HEK293 (cell line): ENCODE results near the gene TRIP10.

ENCODE experiments used
- CTCF ChIA-PET: fragments of 350-600 bp; formaldehyde crosslinking; extraction: SDS; loops from one replicate; lab custom pipeline; 2021; ENCODE audit warnings: antibody characterized with exemption; lab: Yijun Ruan, JAX
- POLR2A ChIA-PET: fragments of 300-600 bp; formaldehyde crosslinking; extraction: SDS; loops from one replicate; lab custom pipeline; 2020; ENCODE audit warnings: antibody characterized with exemption, inconsistent platforms; lab: Yijun Ruan, JAX
- H3K27ac ChIP-seq: fragments of 200-500 bp; sonication (Bioruptor generic); 2 replicates; pipeline ENCODE4 v1.5.1; 2014; ENCODE audit warnings: low read depth, low read length, control low read depth, inconsistent platforms; ENCODE audit errors: extremely low read depth
- H3K36me3 ChIP-seq, 2 experiments: fragments of 200-500 bp in 1 of 2; sonication (Bioruptor generic) in 1 of 2; 1 replicate in 1 of 2; 2 replicates in 1 of 2; pipeline ENCODE4 v1.5.1; 2014 to 2017; ENCODE audit warnings: inconsistent platforms in 2 of 2, low read length in 2 of 2; ENCODE audit not compliant: control insufficient read depth in 2 of 2, insufficient read depth in 1 of 2
- H3K4me1 ChIP-seq: fragments of 200-500 bp; sonication (Bioruptor generic); 2 replicates; pipeline ENCODE4 v1.5.1; 2014; ENCODE audit warnings: mild to moderate bottlenecking, low read length, inconsistent platforms; ENCODE audit not compliant: control insufficient read depth, insufficient read depth
- H3K4me3 ChIP-seq: 2 replicates; pipeline ENCODE4 v1.5.1; 2011; ENCODE audit warnings: low read depth, mild to moderate bottlenecking, control low read depth, low read length, moderate library complexity
- H3K9me3 ChIP-seq: fragments of 200-500 bp; sonication (Bioruptor generic); 2 replicates; pipeline ENCODE4 v1.5.1; 2014; ENCODE audit warnings: low read depth, low read length, inconsistent platforms; ENCODE audit not compliant: control insufficient read depth, insufficient read depth
- CTCF ChIP-seq: fragments of 450-650 bp; formaldehyde crosslinking; IDR thresholded peaks from 2 replicates; pipeline ENCODE4 v1.5.1; 2016; ENCODE audit warnings: missing biosample characterization, missing genetic modification characterization
- ELK4 ChIP-seq: IDR thresholded peaks from 2 replicates; pipeline ENCODE4 v1.6.1; 2011; ENCODE audit warnings: mild to moderate bottlenecking, low read depth, low read length, borderline replicate concordance
- KLF10 ChIP-seq: fragments of 450-650 bp; IDR thresholded peaks from 2 replicates; pipeline ENCODE4 v1.5.1; 2018; ENCODE audit warnings: missing biosample characterization, mild to moderate bottlenecking, missing genetic modification characterization
- KLF16 ChIP-seq: fragments of 450-650 bp; formaldehyde crosslinking; IDR thresholded peaks from 2 replicates; pipeline ENCODE4 v1.5.1; 2017; ENCODE audit warnings: missing biosample characterization, missing genetic modification characterization
- OSR2 ChIP-seq: fragments of 450-650 bp; formaldehyde crosslinking; IDR thresholded peaks from 2 replicates; pipeline ENCODE4 v1.5.1; 2016; ENCODE audit warnings: missing biosample characterization, missing genetic modification characterization
- WT1 ChIP-seq: fragments of 450-650 bp; formaldehyde crosslinking; IDR thresholded peaks from 2 replicates; pipeline ENCODE4 v1.5.1; 2016; ENCODE audit warnings: missing biosample characterization, missing genetic modification characterization
- ZBTB8A ChIP-seq: fragments of 450-650 bp; formaldehyde crosslinking; IDR thresholded peaks from 2 replicates; pipeline ENCODE4 v1.5.1; 2016; ENCODE audit warnings: missing biosample characterization, missing genetic modification characterization
- ZNF133 ChIP-seq: fragments of 450-650 bp; formaldehyde crosslinking; IDR thresholded peaks from 2 replicates; pipeline ENCODE4 v1.5.1; 2016; ENCODE audit warnings: missing biosample characterization, missing genetic modification characterization
- ZNF157 ChIP-seq: fragments of 450-650 bp; formaldehyde crosslinking; IDR thresholded peaks from 2 replicates; pipeline ENCODE4 v1.5.1; 2016; ENCODE audit warnings: missing biosample characterization, missing genetic modification characterization
- ZNF18 ChIP-seq: fragments of 450-650 bp; formaldehyde crosslinking; IDR thresholded peaks from 2 replicates; pipeline ENCODE4 v1.5.1; 2016; ENCODE audit warnings: missing biosample characterization, missing genetic modification characterization
- ZNF274 ChIP-seq, 2 experiments: fragments of 200-500 bp in 1 of 2; fragments of 450-650 bp in 1 of 2; sonication (Bioruptor generic) in 1 of 2; formaldehyde crosslinking in 1 of 2; IDR thresholded peaks; 2 replicates each; pipeline versions ENCODE4 v1.5.1 to v1.6.1; 2014 to 2016; ENCODE audit warnings: borderline replicate concordance in 1 of 2, inconsistent platforms in 1 of 2, low read length in 1 of 2, missing biosample characterization in 1 of 2, missing genetic modification characterization in 1 of 2
- ZNF391 ChIP-seq: fragments of 450-650 bp; formaldehyde crosslinking; IDR thresholded peaks from 2 replicates; pipeline ENCODE4 v1.5.1; 2016; ENCODE audit warnings: low read depth, missing biosample characterization, missing genetic modification characterization, borderline replicate concordance
- ZNF488 ChIP-seq: fragments of 450-650 bp; formaldehyde crosslinking; IDR thresholded peaks from 2 replicates; pipeline ENCODE4 v1.5.1; 2016; ENCODE audit warnings: missing biosample characterization, missing genetic modification characterization
- ZNF513 ChIP-seq: fragments of 450-650 bp; IDR thresholded peaks from 2 replicates; pipeline ENCODE4 v1.5.1; 2018; ENCODE audit warnings: missing biosample characterization, missing genetic modification characterization
- ZNF544 ChIP-seq: fragments of 450-650 bp; formaldehyde crosslinking; IDR thresholded peaks from 2 replicates; pipeline ENCODE4 v1.5.0; 2017; ENCODE audit warnings: missing biosample characterization, missing genetic modification characterization
- ZNF548 ChIP-seq: fragments of 450-650 bp; formaldehyde crosslinking; IDR thresholded peaks from 2 replicates; pipeline ENCODE4 v1.5.1; 2016; ENCODE audit warnings: missing biosample characterization, missing genetic modification characterization
- ZNF571 ChIP-seq: fragments of 450-650 bp; formaldehyde crosslinking; IDR thresholded peaks from 2 replicates; pipeline ENCODE4 v1.5.0; 2017; ENCODE audit warnings: missing biosample characterization, missing genetic modification characterization
- ZNF621 ChIP-seq: fragments of 450-650 bp; formaldehyde crosslinking; IDR thresholded peaks from 2 replicates; pipeline ENCODE4 v1.5.1; 2017; ENCODE audit warnings: missing biosample characterization, missing genetic modification characterization
- ZNF623 ChIP-seq: fragments of 450-650 bp; formaldehyde crosslinking; IDR thresholded peaks from 2 replicates; pipeline ENCODE4 v1.5.1; 2016; ENCODE audit warnings: missing biosample characterization, missing genetic modification characterization
- ZNF626 ChIP-seq: fragments of 450-650 bp; sonication (Bioruptor Pico); formaldehyde crosslinking; IDR thresholded peaks from 2 replicates; pipeline ENCODE4 v1.5.1; 2018; ENCODE audit warnings: missing biosample characterization, missing genetic modification characterization, inconsistent platforms
- ZNF664 ChIP-seq: fragments of 450-650 bp; formaldehyde crosslinking; IDR thresholded peaks from 2 replicates; pipeline ENCODE4 v1.5.1; 2016; ENCODE audit warnings: missing biosample characterization, missing genetic modification characterization
- ZNF704 ChIP-seq: fragments of 450-650 bp; formaldehyde crosslinking; IDR thresholded peaks from 2 replicates; pipeline ENCODE4 v1.5.1; 2016; ENCODE audit warnings: missing biosample characterization, missing genetic modification characterization
- ZNF776 ChIP-seq: fragments of 450-650 bp; formaldehyde crosslinking; IDR thresholded peaks from 2 replicates; pipeline ENCODE4 v1.5.0; 2017; ENCODE audit warnings: missing biosample characterization, missing genetic modification characterization, borderline replicate concordance
- ZSCAN16 ChIP-seq: fragments of 450-650 bp; formaldehyde crosslinking; IDR thresholded peaks from 2 replicates; pipeline ENCODE4 v1.5.1; 2016; ENCODE audit warnings: missing biosample characterization, missing genetic modification characterization
- ZSCAN4 ChIP-seq: fragments of 450-650 bp; formaldehyde crosslinking; IDR thresholded peaks from 2 replicates; pipeline ENCODE4 v1.5.1; 2017; ENCODE audit warnings: missing biosample characterization, missing genetic modification characterization

The TRIP10 gene

GRCh38 chr19:6700586-6701316 is 38.7 kb upstream of the TRIP10 start:
- POLR2A ChIA-PET = no interaction called here
- CTCF ChIA-PET = no interaction called here
- Histone ChIP-seq H3K4me1 (no peaks in the 10 kb centered on the region), H3K4me3 (no peak overlapping the region), H3K36me3 (no peaks in the 10 kb centered on the region), H3K9me3 (no peaks in the 10 kb centered on the region), H3K27ac (no peak overlapping the region)
- no peak for TF ChIP-seq ZSCAN4 (tag by site-specific recombination)
- no peak for TF ChIP-seq ZBTB8A (tag by site-specific recombination)
- TF ChIP-seq ZNF18 = no peak
- TF ChIP-seq ELK4 = no peak
- TF ChIP-seq ZNF776 (tag by site-specific recombination) = no peak
- no peak for TF ChIP-seq ZNF274 (IDR thresholded peaks at IDR 0.05; ENCODE audit: low read length)
- no peak for TF ChIP-seq ZNF274 (tag by site-specific recombination; IDR thresholded peaks at IDR 0.05; ENCODE audit: borderline replicate concordance)
- TF ChIP-seq OSR2 = no peak
- TF ChIP-seq ZNF391 (tag by site-specific recombination) = no peak
- no peak for TF ChIP-seq ZNF133
- no peak for TF ChIP-seq KLF10 (tag by site-specific recombination)
- TF ChIP-seq ZNF571 (tag by site-specific recombination) = no peak
- no peak for TF ChIP-seq ZNF664
- no peak for TF ChIP-seq ZNF157 (tag by site-specific recombination)
- TF ChIP-seq ZNF548 = no peak
- TF ChIP-seq ZNF623 = no peak
- no peak for TF ChIP-seq KLF16 (tag by site-specific recombination)
- TF ChIP-seq ZSCAN16 (tag by site-specific recombination) = no peak
- no peak for TF ChIP-seq ZNF544 (tag by site-specific recombination)
- no peak for TF ChIP-seq WT1 (tag by site-specific recombination)
- no peak for TF ChIP-seq ZNF621 (tag by site-specific recombination)

- H3K27ac ChIP-seq = no peak overlapping the region
- H3K4me1 ChIP-seq = no peaks in the 10 kb centered on the region
- POLR2A ChIA-PET = no interaction called here
- CTCF ChIA-PET = no interaction called here
- no peaks in the 10 kb centered on the region for H3K9me3 ChIP-seq
- no peak overlapping the region for H3K4me3 ChIP-seq
- no peaks in the 10 kb centered on the region for H3K36me3 ChIP-seq
- TF ChIP-seq ZBTB8A (tag by site-specific recombination) = no peak
- no peak for TF ChIP-seq ZNF488 (tag by site-specific recombination)
- no peak for TF ChIP-seq WT1 (tag by site-specific recombination)
- no peak for TF ChIP-seq ZNF704
- no peak for TF ChIP-seq ZNF513 (tag by site-specific recombination)
- TF ChIP-seq ZNF626 (tag by site-specific recombination) = no peak
- TF ChIP-seq CTCF = no peak
These were observed 33.4 kb upstream of the TRIP10 start for GRCh38 chr19:6705931-6706632.
